CD4-positive, alpha-beta T cell treated with Interleukin-4 for 1 hour (primary cell): ENCODE measurements around the gene RXFP2.

Source experiments
- DNase-seq, 2 donors: peaks; one replicate each; pipeline ENCODE4 v3.0.0-alpha.2; 2020 to 2022

RXFP2 gene

GRCh38 chr13:31768351-31768750 lies 29.0 kb downstream of the RXFP2 start:
- no peak for DNase-seq

GRCh38 chr13:31769575-31769974 lies 30.2 kb downstream of the RXFP2 start:
- no peak for DNase-seq

DNA sequence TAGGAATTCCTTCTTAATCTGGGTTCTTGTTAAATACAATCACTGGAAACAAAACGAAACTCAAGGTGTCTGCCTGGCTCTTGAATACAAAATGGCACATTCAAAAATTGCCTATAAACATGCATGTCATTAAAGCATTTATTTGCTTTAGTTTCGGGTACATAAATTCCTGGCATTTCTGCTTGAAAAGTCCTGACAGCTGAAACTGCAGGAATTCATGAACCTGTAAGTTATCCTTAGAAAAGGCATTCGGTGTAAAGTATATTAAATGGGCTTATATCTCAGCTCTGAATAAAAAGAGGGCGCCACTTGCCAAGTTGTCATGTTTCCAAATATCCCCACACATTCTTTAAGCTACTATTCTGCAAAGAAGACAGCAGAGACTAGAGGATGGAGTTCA lies 32.9 kb downstream of the RXFP2 start:
- no peak for DNase-seq

DNA sequence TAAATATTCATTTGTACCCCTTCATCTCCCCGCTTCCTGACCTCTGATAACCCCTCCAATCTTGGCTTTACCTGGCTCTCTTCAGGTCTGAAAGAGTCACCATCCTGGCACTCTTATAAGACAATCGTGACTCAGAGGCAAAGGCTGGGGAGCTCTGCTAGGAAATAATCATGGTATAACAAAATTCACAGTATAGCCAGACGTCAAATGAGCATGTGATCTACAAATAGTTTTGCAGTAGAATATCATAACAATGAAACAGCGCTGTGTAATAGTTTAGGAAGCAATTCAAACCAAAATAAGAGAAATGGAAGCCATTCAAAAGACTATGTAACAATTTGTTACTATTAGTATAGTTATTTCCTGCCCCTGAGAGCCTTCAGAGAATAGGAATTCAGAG lies 34.2 kb downstream of the RXFP2 start:
- no peak for DNase-seq

GRCh38 chr13:31774186-31774750 lies 34.9 kb downstream of the RXFP2 start:
- DNase-seq: no peak

DNA sequence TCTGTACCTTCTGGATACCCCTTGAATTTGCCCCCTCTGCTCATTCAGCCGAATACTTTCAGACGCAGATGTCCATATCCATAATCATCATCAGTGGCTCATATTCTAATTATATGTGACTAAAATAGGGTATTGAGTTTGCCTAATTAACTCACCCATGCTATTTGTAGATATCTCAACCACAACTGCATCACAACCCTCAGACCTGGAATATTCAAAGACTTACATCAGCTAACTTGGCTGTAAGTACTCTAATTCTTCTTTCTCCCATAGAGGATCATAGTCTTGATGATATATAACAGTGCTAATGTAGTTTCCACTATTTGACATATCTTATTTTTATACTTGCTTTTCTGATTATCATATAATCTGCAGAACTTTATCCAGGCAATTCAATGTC lies 35.8 kb downstream of the RXFP2 start:
- DNase-seq: no peak

DNA sequence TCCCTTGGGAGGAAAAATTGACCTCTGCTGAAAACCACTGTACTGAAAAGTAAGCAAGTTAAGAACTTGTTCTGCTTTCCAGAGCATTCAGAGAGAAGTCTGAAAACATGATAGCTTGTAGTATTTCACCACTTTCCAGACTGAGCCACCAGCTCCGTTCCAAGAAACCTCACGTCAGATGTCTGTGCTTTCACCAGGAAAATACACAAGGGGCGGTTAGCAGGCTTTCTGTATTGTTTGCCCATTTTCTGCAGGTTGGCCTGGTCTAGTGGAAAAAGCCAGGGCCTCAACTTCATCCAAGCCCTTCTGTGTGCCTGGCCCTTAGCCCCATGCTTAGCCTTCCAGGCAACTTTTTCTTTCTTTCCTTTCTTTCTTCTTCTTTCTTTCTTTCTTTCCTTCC lies 36.4 kb downstream of the RXFP2 start:
- no peak for DNase-seq

DNA sequence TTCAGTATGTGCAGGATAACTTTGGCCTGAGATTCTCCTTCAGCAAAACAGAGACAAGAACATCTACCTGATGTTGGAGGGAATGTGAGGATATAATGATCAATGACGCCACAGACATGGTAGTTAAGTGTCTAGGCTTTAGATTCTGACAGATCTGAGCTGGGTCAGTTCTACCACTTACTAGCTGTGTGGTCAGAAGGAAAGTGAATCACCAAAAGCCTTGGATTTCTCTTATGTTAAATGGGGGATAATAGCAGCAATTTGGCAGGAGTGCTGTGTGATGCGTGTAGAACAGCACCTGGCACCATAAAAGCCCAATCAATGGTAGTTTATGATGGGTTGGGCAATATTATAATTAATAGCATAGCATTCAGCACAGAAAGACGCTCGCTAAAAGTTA lies 41.7 kb downstream of the RXFP2 start:
- DNase-seq: no peak

DNA sequence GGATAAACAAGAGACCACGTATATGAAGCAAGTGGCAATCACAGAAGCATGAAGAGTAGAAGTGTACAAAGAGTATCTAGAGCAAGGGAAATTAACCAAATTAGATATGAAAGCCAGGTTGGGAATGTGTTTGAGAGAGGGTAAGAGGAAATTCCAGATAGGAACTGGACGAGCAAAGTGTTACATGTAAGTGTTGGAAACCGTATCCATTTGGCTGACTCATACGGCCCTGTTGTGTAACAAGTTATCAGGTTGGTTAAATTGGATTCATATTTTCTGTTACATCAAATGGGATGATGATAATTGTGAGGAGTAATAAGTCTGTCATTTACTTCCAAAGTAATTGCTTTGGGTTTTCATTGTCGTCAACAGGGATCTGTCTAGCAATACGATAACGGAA lies 46.7 kb downstream of the RXFP2 start:
- no peak for DNase-seq

DNA sequence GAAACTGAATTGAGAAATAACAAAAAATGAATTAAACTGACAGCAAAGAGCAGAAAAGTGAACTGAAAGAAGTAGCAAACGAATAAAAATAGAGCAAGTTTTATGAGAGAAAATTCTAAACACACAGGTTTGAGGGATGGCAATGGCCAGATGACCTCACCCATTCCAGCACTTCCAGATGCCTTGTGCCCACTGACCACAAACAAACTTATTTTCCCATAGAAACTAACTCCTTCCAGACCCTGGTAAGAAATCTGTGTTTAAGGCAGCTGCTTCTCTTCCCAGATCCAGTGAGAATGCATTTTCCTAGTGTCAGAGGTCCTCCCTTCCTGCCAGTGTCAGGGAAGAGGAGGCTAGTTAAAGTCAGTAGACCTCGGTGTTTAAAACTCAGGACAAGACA lies 51.7 kb downstream of the RXFP2 start:
- no peak for DNase-seq

DNA sequence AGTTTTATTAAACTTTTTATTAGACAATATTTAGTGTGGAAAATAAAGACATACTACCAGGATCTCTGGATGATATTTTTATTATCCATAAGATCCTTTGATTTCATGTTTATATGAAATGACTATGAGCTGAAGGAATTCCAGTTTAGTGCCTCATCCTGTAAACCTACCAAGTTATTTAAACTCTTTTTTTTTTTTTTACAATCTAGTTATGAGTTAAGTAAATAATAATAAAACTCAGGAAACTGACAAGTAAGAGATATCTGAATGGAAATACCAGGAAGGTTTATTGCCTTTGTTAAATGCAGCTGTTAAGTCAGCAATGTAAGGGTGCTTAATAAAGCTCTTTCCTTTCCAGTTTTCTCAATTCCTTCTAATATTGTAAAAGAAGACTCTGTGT lies 53.9 kb downstream of the RXFP2 start:
- DNase-seq: no peak

DNA sequence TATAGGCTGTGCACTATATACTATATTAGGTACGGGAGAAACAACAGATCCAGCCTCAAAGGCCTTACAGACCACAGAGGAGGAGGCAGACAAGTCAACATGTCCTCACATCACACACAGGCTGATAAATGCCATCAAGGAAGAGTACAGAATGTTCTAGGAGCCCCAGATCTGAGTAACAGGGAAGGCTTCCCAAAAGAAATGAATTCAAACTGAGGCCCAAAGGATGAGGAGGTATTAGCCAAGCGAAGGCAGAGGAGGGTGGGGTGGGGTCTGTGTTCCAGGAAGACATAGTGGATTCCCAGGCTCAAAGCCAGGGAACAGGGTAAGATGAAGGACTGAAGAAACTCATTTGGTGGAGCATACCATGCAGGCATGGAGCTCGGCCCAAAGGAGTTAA lies 55.1 kb downstream of the RXFP2 start:
- no peak for DNase-seq

- DNase-seq: no peak
Measured at GRCh38 chr13:31797154-31797775, 57.9 kb downstream of the RXFP2 start.

DNA sequence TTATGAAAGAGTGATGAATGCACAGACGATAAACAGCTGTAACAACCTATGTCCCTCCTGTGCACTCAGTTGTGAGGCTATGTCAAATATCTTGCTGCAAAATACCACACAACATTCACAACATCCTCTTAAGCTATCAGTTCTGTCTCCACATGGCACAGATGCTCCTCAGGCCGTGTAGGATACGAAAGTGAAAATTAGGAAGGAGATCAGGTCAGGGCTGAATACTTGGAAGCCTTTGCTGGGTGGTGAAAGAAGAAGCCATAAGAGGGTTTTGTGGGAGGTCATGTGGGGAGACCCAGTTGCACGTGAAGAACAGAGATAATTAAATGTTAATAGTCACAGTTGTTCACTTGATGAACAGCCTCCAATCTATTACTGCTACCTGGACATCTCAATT lies 58.9 kb downstream of the RXFP2 start:
- no peak for DNase-seq

DNA sequence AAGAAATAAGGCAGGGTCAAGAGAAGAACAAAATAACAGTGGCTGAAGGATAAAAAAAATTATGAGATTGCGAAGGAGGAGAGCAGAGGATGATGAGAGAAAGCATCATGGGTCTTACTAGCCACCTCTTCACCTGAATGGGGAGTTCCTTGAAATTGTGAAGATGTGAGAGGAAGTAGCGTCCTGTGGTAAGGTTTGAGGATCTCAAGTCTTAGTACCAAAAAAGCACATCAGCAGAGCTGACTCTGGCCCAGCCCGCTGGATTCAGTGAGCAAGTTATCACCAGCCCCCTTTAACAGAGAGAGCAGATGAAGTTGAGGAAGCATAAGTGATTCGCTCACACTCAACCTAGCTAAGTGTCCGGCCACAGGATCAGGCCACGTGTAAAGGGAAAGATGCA lies 61.8 kb downstream of the RXFP2 start:
- peak in 1 of 2 donors; percentile 10 for DNase-seq

DNA sequence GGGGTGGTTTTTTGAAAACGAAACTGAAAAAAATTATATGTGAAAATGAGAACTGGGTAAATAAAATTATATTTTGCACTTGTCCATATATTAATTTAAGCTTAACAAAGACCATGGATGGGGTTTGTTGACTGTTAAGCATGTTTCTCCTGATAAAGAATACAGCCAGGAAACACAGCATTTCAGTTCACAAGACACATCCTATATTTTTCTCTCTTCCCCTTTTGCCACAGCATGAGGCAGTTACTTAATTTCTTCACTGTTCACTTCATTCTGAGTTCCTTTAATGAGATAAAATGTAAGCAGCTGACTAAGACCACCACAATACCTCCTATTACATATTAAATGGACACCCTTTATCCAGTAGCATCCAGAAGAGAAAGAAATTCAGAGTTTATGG lies 64.0 kb downstream of the RXFP2 start:
- no peak for DNase-seq

DNA sequence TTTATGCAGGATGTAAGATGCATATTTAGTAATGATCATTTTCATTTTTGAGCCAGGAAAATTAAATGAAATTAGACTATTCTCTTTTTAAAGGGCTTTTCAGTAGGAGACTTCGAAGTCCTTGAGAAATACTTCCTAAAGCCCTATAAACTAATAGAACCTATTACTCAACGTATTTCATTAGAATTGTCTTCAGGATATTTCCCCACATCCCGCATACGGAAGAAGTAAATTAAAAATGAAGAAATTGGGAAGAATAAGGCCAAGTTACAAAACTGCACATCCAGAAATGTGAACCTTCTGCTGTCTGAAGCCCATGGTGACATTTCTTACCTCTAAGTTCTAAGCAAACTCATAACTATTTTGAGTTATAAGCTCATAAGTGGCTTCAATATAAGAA lies 66.5 kb downstream of the RXFP2 start:
- DNase-seq: no peak

GRCh38 chr13:31807090-31807541 lies 67.8 kb downstream of the RXFP2 start:
- peak; percentile 54 to 71 for DNase-seq

- DNase-seq: no peak
Measured at GRCh38 chr13:31814536-31814935, 75.2 kb downstream of the RXFP2 start.

- DNase-seq: no peak
Measured at GRCh38 chr13:31815361-31816144, 76.2 kb downstream of the RXFP2 start.

DNA sequence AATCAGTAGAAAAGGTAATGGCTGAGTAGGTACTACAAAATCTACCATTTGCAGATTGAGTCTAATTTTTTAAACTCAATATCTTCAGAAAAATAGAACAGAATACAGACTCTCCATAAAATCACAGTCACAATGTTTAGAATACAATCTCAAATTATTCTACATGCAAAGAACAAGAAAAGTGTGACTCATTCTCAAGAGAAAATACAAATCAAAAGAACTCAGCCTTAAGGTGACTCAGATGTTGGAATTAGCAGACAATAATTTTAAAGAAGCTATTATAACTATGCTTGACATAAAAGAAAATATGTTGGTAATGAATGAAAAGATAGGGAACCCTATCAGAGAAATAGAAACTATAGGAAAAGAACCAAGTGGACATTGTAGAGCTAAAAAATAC lies 78.9 kb downstream of the RXFP2 start:
- no peak for DNase-seq

GRCh38 chr13:31824705-31825517 lies 85.6 kb downstream of the RXFP2 start:
- peak in 1 of 2 donors; percentile 42 for DNase-seq

GRCh38 chr13:31826521-31826920 lies 87.2 kb downstream of the RXFP2 start:
- DNase-seq: no peak

DNA sequence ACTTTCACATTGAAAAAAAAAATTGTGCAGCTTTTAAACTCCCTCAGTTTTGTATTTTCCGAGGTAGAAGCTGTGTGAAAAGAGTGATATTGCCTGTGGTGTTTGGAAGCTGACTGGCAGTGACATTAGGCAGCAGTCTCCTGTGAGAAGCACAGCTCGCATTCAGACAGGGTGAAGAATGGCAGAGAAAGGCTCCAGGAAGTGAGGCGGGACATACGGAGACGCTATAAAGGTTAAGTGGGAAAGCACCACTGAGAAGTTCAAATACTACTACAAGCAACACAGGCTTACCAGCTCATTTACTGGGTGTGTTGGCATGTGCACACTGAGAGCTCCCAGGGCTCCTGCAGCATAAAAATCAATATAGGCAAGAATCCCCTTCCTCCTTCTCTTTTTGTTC lies 88.4 kb downstream of the RXFP2 start:
- no peak for DNase-seq
